ENCODE data around the gene CPM.
A peak's percentile ranks its signal among the peaks of the same experiment; 100 is the strongest.
"Not testable (repeated sequence)": the region's sequence is repeated elsewhere in the genome, so short reads cannot be mapped to it uniquely, and the experiment has no call there.

Gene CPM

DNA sequence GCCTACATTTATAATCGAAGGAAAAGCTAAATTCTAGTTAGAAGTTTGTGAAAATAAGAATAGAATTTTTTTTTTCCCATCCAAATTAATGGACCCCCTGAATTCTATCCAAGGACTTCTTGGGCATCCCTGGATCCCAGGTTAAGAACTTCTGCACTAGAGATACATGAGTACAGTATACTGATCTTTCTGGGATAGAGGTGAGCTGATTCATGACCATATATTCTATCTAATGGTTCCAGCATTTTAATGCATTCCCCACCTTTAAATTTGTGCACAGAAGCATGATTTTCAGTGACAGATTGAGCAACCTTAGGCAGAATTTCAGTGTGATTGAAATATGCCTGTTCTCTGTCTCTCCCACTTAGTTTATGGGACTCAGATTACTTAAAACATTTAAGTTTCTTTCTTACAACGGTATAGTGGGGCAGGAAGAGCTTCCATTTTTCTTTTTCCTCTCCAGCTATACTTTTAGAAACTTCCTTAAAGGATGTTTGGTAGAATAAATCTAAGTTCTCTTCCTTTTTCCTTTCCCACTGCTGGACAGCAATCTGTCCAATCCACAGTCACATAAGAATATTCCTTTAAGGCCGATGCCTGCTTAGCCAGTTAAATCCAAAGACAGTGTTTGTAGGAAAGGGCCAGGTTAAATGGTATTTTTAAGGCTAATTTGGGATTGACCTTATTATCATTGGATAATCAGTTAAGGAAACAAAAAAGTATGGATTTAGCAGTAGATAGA lies 118.3 kb downstream of the CPM start:
- TF ChIP-seq, protein P1, sequence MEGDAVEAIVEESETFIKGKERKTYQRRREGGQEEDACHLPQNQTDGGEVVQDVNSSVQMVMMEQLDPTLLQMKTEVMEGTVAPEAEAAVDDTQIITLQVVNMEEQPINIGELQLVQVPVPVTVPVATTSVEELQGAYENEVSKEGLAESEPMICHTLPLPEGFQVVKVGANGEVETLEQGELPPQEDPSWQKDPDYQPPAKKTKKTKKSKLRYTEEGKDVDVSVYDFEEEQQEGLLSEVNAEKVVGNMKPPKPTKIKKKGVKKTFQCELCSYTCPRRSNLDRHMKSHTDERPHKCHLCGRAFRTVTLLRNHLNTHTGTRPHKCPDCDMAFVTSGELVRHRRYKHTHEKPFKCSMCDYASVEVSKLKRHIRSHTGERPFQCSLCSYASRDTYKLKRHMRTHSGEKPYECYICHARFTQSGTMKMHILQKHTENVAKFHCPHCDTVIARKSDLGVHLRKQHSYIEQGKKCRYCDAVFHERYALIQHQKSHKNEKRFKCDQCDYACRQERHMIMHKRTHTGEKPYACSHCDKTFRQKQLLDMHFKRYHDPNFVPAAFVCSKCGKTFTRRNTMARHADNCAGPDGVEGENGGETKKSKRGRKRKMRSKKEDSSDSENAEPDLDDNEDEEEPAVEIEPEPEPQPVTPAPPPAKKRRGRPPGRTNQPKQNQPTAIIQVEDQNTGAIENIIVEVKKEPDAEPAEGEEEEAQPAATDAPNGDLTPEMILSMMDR (conservative IDR thresholded peaks at IDR 0.05; ENCODE audit: low read depth, low read length): no peak
- H3K4me3 ChIP-seq (ENCODE audit: low read depth, low read length): peak overlapping the region; percentile 7
- DNase-seq (ENCODE audit: low read depth): no peak

- TF ChIP-seq, protein P1 (conservative IDR thresholded peaks at IDR 0.05; ENCODE audit: low read depth, low read length): no peak
- H3K4me3 ChIP-seq (ENCODE audit: low read depth, low read length): peak overlapping the region; percentile 95
- no peak for DNase-seq (ENCODE audit: low read depth)
Measured at GRCh38 chr12:68813242-68813593, 119.8 kb downstream of the CPM start.

DNA sequence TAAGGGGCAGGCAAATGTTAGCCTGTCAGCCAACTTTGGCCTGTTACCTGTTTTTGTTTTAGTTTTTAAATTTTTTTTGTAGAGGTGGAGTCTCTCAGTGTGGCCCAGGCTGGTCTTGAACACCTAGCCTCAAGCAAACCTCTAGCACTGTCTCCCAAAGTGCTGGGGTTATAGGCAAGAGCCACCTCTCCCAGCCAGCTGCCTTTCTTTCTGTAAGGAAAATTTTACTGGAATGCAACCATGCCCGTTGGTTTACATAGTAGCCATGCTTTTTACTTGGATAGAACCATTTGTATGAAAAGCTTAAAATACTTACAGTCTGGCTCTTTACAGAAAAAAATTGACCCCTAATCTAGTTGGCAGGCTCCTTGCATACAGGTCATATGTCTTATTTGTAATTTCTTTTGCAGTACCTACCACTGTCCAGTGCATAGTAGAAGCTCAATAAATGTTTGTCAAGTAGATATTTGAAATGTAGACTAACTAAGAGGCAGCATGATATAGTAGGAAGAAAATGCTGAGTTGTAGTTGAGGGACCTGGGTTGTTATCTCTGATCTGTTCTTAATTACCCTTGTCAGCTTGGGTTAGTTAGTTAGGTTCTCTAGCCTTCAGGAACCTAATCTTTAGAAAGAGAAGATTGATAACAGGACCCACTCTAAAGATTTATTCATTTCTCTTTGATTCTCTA lies 120.3 kb downstream of the CPM start:
- DNase-seq (ENCODE audit: low read depth): no peak
- H3K4me3 ChIP-seq (ENCODE audit: low read depth, low read length): peak overlapping the region; percentile 95
- TF ChIP-seq, protein P1 (conservative IDR thresholded peaks at IDR 0.05; ENCODE audit: low read depth, low read length): no peak

DNA sequence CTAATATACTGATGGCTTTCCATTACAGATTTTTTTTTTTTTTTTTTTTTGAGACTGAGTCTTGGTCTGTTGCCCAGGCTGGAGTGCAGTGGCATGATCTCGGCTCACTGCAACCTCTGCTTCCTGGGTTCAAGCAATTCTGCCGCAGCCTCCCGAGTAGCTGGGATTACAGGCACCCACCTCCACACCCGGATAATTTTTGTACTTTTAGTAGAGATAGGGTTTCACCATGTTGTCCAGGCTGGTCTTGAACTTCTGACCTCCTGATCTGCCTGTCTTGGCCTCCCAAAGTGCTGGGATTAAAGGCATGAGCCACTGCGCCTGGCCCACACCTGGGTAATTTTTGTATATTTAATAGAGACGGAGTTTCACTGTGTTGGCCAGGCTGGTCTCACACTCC lies 121.4 kb downstream of the CPM start:
- peak overlapping the region; percentile 95 for H3K4me3 ChIP-seq (ENCODE audit: low read depth, low read length)
- not testable (repeated sequence) for DNase-seq (ENCODE audit: low read depth)

GRCh38 chr12:68810027-68810389 lies 123.0 kb downstream of the CPM start:
- not testable (repeated sequence) for DNase-seq (ENCODE audit: low read depth)
- peak overlapping the region; percentile 95 for H3K4me3 ChIP-seq (ENCODE audit: low read depth, low read length)

DNA sequence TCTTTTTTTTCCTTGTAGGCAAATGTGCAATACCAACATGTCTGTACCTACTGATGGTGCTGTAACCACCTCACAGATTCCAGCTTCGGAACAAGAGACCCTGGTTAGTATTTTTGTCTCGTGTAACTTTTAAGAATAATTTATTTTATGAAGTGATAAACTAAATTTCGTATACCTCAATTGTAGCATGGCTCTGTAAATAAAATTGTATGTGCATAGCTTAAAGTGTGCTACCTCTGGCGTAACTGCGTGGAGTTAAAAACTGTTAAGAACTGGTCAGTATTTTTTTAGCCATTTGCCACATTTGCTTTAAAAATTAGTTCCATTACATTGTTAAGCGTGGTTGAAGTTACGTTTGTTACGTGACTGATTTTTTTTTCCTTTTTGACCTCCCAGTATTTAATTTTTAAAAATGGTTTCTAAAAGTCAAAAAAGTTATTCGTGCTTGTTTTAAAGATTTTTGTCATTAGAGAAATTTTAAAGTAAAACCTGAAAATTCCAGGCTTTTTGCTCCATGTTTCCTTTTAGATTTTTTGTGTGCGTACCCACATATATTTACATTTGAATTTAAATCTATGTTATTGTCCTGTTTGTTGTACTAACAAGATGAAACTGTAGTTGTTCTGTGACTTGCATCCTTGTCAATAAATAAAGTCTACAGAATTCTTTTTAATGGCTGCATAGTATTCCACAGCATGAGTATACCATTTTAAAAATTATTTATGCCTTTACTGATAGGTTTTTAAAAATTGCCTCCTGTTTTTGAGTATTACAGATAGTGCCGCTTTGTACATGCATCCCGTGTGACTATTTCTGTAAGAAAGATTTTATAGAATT lies 123.6 kb downstream of the CPM start:
- H3K4me3 ChIP-seq (ENCODE audit: low read depth, low read length): peak overlapping the region; percentile 95
- TF ChIP-seq, protein P1 (conservative IDR thresholded peaks at IDR 0.05; ENCODE audit: low read depth, low read length): no peak
- peak; percentile 31 for DNase-seq (ENCODE audit: low read depth)

DNA sequence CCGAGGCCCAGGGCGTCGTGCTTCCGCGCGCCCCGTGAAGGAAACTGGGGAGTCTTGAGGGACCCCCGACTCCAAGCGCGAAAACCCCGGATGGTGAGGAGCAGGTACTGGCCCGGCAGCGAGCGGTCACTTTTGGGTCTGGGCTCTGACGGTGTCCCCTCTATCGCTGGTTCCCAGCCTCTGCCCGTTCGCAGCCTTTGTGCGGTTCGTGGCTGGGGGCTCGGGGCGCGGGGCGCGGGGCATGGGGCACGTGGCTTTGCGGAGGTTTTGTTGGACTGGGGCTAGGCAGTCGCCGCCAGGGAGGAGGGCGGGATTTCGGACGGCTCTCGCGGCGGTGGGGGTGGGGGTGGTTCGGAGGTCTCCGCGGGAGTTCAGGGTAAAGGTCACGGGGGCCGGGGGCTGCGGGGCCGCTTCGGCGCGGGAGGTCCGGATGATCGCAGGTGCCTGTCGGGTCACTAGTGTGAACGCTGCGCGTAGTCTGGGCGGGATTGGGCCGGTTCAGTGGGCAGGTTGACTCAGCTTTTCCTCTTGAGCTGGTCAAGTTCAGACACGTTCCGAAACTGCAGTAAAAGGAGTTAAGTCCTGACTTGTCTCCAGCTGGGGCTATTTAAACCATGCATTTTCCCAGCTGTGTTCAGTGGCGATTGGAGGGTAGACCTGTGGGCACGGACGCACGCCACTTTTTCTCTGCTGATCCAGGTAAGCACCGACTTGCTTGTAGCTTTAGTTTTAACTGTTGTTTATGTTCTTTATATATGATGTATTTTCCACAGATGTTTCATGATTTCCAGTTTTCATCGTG lies 124.4 kb downstream of the CPM start:
- TF ChIP-seq, protein P1 (conservative IDR thresholded peaks at IDR 0.05; ENCODE audit: low read depth, low read length): no peak

More for the DNA sequence above, 124.4 kb downstream of the CPM start:
- H3K4me3 ChIP-seq (ENCODE audit: low read depth, low read length): peak overlapping the region; percentile 95
- DNase-seq (ENCODE audit: low read depth): peak; percentile 97
